NCI-H82 (cell line): ENCODE measurements around the gene ZDHHC11B.
"Not testable (repeated sequence)": the region's sequence is repeated elsewhere in the genome, so short reads cannot be mapped to it uniquely, and the experiment has no call there.

ENCODE experiments used
- DNase-seq: peaks from one replicate; lab custom pipeline; 2025; lab: John Stamatoyannopoulos, UW

ZDHHC11B gene

DNA sequence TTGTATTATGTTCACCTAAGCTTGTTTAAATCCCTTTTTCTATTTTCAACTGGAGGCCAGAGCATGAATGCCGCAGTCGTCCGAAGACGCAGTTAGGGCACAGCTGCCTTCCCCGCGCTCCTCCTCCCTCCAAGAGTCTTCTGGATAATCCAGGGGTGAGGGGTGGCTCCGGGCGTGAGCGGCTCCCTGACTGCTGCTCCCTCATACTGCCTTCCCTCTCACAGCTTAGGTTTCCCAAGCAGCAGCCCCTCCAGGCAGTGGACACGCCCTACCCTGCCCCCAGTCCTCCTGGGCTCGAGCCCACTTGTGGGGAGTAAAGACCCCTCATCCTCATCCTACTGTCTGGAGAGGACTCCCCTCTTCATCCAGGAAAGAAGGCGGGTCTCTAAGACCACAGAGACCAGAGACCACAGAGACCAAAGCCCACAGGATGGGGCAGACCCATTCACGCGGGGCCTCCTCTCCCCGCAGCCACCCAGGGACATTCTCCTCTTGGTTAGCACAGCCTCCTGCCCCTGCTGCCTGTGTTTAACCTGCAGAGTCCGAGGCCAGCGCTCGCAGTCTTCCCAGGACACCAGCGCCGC is 31.9 kb downstream of the ZDHHC11B start:
- DNase-seq: not testable (repeated sequence)

GRCh38 chr5:751992-752391 is 32.5 kb downstream of the ZDHHC11B start:
- DNase-seq: not testable (repeated sequence)

GRCh38 chr5:751496-751895 is 33.0 kb downstream of the ZDHHC11B start:
- DNase-seq: no peak

DNA sequence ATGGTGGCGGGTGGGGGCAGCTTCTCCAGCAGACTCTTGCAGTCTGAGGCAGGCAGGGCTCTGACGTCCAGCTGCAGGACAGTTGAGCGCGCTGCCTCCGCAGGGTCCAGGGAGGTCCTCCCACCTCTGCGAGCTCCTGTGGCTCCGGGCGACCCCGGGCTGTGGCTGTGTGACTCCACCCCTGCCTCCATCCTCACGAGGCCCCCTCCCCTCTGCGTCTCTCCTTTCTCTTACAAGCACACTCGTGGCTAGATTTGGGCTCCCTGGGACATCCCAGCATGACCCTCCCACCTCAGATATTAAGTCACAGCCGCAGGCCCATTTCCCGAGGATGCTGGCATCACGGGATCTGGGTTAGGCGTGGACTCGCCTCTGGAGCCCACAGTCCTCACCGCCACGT is 34.3 kb downstream of the ZDHHC11B start:
- not testable (repeated sequence) for DNase-seq

- DNase-seq: no peak
Observed at GRCh38 chr5:749101-749670, 35.3 kb downstream of the ZDHHC11B start.

DNA sequence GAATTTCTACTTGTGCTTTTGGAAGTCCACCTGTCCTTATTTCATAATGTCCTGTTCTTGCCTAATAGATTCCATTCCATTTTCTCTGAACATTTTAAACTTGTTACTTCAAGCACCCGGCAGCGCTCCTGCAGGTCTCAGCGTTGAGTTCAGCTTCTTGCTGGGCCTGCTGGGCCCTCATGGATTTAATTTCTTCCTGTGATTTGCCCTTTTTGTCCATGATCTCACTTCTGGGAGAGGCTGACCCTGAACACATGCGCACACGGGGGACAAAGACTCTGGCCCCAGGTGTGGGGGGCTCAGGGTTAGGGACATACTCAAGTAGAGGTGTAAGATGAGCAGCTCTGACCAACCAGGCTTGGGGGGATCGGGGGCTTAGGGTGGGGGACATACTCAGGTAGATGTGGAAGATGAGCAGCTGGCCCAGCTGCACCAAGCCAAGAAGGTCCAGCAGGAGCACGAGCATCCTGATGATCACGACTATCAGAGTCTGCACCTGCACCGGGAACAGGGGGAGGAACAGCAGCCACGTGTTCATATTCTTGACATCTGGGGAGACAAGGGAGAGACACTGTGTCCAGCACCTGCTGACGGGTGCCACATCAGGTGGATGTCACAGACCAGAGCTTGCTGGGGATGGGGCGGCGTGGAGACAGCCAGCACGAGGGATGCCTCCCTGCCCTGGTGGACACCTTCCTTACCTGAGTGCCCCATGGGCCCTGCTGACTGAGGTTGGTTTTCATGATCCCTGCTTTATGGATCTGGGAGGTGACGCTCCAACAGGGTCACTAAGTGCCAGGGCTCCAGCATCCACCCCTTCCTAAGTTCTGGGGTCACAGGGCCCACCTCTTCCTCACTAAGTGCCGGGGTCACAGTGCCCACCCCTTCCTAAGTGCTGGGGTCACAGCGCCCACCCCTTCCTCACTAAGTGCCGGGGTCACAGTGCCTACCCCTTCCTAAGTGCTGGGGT is 36.2 kb downstream of the ZDHHC11B start:
- DNase-seq: not testable (repeated sequence)

GRCh38 chr5:747303-747844 is 37.2 kb downstream of the ZDHHC11B start:
- DNase-seq: not testable (repeated sequence)

- no peak for DNase-seq
Observed at GRCh38 chr5:746258-746761, 38.2 kb downstream of the ZDHHC11B start.

DNA sequence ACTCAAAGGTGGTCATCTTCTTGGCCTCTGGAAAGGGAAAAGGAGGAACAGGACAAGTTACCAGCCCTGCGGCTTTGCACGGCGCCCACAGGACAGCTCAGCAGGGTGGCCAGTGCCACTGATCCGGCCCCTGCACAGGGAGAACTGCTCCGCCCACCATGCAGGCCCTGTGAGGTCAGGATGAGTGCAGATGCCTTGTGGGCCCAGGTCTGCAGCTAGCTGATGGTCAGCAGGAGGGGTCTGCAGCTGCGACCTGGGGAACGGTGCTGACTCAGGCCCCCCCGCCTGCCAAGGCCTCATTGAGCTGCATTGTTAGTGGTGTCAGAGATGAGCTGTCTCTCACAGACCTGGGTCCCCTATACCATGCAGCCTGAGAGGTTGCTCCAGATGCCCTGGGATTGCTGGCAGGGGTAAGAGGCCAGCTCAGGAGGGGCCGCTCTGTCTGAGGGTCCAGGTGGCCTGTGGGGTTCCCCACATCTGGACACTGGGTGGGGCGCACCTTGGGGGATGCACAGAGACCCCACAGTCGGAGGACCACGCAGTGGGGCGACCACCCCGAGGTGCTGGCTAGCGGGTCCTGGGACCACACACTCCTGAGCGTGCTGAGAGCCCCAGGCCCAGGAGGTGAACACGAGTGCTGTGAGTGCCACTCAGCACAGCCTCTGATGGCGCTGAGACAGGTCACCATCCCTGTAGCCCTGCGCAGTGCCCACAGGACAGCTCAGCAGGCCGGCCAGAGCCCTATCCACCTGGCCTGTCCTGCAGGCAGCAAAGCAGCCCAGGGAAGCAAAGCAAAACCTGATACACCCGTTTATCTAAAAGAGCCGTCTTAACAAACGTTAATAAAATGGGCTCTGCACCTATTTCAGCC is 39.0 kb downstream of the ZDHHC11B start:
- not testable (repeated sequence) for DNase-seq

GRCh38 chr5:743696-744404 is 40.7 kb downstream of the ZDHHC11B start:
- not testable (repeated sequence) for DNase-seq

DNA sequence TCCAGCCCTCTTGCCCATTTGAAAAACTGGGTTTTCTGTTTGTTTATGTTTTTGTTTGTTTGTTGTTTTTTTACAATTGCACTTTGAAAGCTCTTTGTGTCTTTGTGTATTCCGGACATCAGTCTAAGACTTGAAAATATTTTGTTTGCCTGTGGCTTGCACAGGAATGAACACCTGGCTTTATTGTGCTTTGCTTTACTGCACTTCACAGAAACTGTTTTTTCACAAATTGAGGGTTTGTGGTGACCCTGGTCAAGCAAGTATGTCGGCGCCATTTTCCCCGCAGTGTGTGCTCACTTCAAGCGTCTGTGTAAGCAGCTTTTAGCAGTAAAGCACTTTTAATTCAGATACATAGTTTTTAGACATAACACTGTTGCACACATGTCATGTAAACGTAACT is 42.3 kb downstream of the ZDHHC11B start:
- DNase-seq: not testable (repeated sequence)

GRCh38 chr5:734145-734544 is 50.4 kb downstream of the ZDHHC11B start:
- DNase-seq: not testable (repeated sequence)

DNA sequence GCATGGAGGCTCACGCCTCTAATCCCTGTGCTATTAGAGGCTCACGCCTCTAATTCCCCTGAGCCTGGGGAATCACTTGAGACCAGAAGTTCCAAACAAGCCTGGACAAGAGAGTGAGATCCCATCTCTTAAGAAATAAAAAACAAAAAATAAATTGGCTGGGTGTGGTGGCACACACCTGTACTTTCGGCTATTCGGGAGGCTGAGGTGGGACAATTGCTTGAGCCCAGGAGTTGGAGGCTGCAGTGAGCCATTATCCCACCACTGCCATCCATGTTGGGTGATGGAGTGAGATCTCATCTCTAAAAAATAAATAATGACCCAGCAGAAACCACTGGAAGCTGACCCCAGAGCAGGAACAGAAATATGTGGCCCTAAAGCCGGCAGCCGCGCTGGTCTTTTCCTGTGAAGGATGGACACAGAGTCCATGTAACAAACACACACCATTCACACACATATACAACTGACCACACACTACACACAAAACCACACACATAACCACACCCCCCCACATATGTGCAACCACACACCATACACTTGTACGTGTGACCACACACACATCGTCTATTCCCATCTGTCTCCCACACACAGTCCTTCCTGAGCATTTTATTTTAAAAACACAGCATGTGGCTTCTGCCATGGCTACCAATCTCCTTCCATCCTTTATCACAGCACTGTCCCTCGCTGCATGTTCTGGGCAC is 51.6 kb downstream of the ZDHHC11B start:
- DNase-seq: not testable (repeated sequence)

DNA sequence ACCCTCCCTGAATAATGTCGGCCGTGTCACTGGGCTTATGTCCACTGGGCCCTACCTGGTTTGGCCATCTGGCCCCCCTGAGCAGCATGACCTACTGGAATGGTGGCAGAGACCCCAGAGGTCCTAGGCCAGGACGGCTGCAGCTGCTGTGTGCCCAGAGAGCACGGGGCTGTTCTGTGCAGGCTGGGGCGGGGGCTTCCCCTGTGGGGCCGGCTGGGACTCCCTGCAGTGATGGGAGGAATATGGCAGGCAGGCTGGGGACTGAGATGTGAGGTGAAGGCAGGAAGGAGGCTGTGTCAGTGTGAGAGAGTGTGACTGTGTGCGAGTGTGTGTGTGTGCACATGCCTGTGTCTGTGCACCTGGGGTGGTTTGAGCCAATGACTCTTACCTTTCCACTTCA is 55.3 kb downstream of the ZDHHC11B start:
- DNase-seq: not testable (repeated sequence)

- peak; percentile 11 for DNase-seq
Observed at GRCh38 chr5:727087-727486, 57.4 kb downstream of the ZDHHC11B start.

DNA sequence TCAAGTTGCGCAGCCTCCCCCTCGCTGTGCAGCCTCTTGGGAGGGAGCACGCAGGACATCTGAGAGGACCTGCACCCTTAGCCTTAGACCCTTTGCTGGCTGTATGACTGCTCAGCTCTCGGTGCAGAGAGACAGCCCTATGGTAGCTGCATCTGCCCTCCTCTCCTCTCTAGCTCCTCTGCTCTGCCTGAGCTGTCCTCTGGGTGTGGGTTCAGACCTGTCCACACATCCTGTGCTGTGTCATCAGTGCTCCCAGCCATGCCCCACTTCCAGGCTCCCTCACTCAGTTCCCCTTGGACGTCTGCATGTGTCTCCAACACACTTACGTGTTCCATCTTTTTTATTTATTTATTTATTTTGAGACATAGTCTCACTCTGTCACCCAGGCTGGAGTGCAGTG is 60.7 kb downstream of the ZDHHC11B start:
- not testable (repeated sequence) for DNase-seq

DNA sequence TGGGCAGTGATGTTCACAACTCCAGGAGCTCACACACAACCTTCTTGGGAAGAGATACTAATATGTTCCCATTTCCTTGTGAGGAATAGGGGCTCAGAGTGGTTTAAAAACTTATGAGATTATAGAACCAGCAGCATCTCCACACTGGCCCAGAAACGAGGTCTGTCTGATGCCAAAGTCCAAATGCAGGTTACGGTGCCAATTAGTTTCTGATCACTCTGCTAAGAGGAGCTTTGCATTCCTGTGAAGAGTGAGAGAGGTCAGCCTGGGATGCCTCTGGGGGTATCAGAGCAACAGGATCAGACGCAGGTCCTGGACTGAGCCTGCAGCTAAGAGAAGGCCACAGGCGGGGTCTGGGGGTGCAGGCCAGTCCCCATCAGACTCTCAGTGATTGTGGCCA is 61.2 kb downstream of the ZDHHC11B start:
- DNase-seq: not testable (repeated sequence)

- DNase-seq: not testable (repeated sequence)
Observed at GRCh38 chr5:719379-719778, 65.2 kb downstream of the ZDHHC11B start.

DNA sequence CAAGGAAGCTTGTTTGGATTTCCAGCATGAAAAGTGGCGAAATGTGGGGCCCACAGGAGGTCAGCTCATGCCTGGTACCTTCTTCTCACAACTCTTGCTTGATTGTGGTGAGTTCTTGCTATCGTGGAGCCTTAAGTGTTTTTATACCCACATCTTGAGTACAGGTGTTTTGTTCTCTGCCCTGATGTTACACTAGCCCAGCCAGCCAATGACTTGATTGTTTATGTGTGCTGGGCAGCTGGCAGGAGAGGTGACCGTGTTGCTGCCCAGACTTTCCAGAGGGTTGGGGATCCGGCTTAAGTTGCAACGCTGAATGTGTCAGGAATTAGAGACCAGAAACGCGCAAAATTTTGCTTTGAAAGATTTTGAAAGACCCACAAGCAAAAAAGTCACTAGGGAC is 67.4 kb downstream of the ZDHHC11B start:
- DNase-seq: no peak

GRCh38 chr5:716740-717139 is 67.8 kb downstream of the ZDHHC11B start:
- not testable (repeated sequence) for DNase-seq
